HCT116 (cell line): ENCODE results near the gene BICD2.

Source experiments
- EZH2phosphoT487 ChIP-seq: fragments of 200-600 bp; IDR thresholded peaks from 2 replicates; pipeline ENCODE4 v1.6.1; 2018; ENCODE audit warnings: antibody characterized with exemption, borderline replicate concordance
- POLR2A ChIP-seq: IDR thresholded peaks from 2 replicates; pipeline ENCODE4 v1.7.0; 2011; ENCODE audit warnings: borderline replicate concordance; ENCODE audit not compliant: insufficient read depth, insufficient read length; ENCODE audit errors: extremely low read depth
- POLR2AphosphoS5 ChIP-seq: IDR thresholded peaks from 2 replicates; pipeline ENCODE4 v1.6.1; 2011; ENCODE audit warnings: mild to moderate bottlenecking, low read depth, low read length, moderate library complexity
- TF ChIP-seq, protein P1 (sequence below), 3 experiments: fragments of 200-600 bp in 1 of 3; sonication (generic) in 1 of 3; IDR thresholded peaks in 2 of 3; conservative IDR thresholded peaks in 1 of 3; 2 replicates each; pipeline ENCODE4 v1.5.1; 2012 to 2017; ENCODE audit warnings: low read depth in 2 of 3, low read length in 2 of 3, antibody characterized with exemption in 1 of 3, borderline replicate concordance in 1 of 3, control low read depth in 1 of 3, mild to moderate bottlenecking in 1 of 3, mixed read lengths in 1 of 3, mixed run types in 1 of 3, moderate library complexity in 1 of 3; ENCODE audit not compliant: insufficient read depth in 1 of 3
- TF ChIP-seq, protein P2 (sequence below): IDR thresholded peaks from 2 replicates; pipeline ENCODE4 v1.6.1; 2012; ENCODE audit warnings: low read depth
- TF ChIP-seq, protein P3 (sequence below): IDR thresholded peaks from 2 replicates; pipeline ENCODE4 v1.6.1; 2012
- TF ChIP-seq, protein P4 (sequence below): IDR thresholded peaks from 2 replicates; pipeline ENCODE4 v1.6.1; 2012
- TF ChIP-seq, protein P5 (sequence below): IDR thresholded peaks from 2 replicates; pipeline ENCODE4 v1.6.1; 2011; ENCODE audit warnings: mild to moderate bottlenecking, low read length, moderate library complexity; ENCODE audit not compliant: insufficient replicate concordance; ENCODE audit errors: extremely low read depth

DNA sequence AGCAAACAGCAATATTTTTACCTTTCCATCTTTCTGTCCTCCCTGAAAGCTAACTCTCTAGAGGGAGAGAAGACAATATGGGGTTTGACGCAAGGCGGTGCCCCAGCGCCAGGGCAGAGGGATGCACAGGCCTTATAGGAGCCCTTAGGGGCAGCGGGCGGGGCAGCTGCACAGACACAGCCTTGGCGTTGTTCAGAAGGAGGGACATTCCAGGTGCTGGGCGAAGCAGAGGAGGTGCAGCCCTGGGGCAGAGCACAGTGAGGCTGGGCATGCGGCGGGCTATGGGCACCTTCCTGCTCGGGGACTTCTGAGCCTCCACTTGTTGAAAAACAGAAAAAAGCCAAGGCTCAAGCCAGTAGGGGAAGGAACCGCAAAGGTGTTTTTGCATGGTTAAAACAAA is 33.7 kb upstream of the BICD2 start:
- TF ChIP-seq, protein P1, sequence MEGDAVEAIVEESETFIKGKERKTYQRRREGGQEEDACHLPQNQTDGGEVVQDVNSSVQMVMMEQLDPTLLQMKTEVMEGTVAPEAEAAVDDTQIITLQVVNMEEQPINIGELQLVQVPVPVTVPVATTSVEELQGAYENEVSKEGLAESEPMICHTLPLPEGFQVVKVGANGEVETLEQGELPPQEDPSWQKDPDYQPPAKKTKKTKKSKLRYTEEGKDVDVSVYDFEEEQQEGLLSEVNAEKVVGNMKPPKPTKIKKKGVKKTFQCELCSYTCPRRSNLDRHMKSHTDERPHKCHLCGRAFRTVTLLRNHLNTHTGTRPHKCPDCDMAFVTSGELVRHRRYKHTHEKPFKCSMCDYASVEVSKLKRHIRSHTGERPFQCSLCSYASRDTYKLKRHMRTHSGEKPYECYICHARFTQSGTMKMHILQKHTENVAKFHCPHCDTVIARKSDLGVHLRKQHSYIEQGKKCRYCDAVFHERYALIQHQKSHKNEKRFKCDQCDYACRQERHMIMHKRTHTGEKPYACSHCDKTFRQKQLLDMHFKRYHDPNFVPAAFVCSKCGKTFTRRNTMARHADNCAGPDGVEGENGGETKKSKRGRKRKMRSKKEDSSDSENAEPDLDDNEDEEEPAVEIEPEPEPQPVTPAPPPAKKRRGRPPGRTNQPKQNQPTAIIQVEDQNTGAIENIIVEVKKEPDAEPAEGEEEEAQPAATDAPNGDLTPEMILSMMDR (IDR thresholded peaks at IDR 0.05 in 2 of 3, conservative IDR thresholded peaks at IDR 0.05 in 1 of 3; ENCODE audit: borderline replicate concordance in 1 of 3, insufficient read depth in 1 of 3, low read depth in 2 of 3, low read length in 2 of 3), result no peak
- TF ChIP-seq, protein P2, sequence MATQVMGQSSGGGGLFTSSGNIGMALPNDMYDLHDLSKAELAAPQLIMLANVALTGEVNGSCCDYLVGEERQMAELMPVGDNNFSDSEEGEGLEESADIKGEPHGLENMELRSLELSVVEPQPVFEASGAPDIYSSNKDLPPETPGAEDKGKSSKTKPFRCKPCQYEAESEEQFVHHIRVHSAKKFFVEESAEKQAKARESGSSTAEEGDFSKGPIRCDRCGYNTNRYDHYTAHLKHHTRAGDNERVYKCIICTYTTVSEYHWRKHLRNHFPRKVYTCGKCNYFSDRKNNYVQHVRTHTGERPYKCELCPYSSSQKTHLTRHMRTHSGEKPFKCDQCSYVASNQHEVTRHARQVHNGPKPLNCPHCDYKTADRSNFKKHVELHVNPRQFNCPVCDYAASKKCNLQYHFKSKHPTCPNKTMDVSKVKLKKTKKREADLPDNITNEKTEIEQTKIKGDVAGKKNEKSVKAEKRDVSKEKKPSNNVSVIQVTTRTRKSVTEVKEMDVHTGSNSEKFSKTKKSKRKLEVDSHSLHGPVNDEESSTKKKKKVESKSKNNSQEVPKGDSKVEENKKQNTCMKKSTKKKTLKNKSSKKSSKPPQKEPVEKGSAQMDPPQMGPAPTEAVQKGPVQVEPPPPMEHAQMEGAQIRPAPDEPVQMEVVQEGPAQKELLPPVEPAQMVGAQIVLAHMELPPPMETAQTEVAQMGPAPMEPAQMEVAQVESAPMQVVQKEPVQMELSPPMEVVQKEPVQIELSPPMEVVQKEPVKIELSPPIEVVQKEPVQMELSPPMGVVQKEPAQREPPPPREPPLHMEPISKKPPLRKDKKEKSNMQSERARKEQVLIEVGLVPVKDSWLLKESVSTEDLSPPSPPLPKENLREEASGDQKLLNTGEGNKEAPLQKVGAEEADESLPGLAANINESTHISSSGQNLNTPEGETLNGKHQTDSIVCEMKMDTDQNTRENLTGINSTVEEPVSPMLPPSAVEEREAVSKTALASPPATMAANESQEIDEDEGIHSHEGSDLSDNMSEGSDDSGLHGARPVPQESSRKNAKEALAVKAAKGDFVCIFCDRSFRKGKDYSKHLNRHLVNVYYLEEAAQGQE, result no peak
- TF ChIP-seq, protein P3, sequence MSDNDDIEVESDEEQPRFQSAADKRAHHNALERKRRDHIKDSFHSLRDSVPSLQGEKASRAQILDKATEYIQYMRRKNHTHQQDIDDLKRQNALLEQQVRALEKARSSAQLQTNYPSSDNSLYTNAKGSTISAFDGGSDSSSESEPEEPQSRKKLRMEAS, result no peak
- TF ChIP-seq POLR2A (no peak), EZH2phosphoT487 (no peak), POLR2AphosphoS5 (no peak)
- TF ChIP-seq, protein P4, sequence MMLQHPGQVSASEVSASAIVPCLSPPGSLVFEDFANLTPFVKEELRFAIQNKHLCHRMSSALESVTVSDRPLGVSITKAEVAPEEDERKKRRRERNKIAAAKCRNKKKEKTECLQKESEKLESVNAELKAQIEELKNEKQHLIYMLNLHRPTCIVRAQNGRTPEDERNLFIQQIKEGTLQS, result no peak
- TF ChIP-seq, protein P5, sequence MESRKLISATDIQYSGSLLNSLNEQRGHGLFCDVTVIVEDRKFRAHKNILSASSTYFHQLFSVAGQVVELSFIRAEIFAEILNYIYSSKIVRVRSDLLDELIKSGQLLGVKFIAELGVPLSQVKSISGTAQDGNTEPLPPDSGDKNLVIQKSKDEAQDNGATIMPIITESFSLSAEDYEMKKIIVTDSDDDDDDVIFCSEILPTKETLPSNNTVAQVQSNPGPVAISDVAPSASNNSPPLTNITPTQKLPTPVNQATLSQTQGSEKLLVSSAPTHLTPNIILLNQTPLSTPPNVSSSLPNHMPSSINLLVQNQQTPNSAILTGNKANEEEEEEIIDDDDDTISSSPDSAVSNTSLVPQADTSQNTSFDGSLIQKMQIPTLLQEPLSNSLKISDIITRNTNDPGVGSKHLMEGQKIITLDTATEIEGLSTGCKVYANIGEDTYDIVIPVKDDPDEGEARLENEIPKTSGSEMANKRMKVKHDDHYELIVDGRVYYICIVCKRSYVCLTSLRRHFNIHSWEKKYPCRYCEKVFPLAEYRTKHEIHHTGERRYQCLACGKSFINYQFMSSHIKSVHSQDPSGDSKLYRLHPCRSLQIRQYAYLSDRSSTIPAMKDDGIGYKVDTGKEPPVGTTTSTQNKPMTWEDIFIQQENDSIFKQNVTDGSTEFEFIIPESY, result no peak
